Measurements from ENCODE around the gene MYL6B.
"Not testable (repeated sequence)": the region's sequence is repeated elsewhere in the genome, so short reads cannot be mapped to it uniquely, and the experiment has no call there.

Gene MYL6B

DNA sequence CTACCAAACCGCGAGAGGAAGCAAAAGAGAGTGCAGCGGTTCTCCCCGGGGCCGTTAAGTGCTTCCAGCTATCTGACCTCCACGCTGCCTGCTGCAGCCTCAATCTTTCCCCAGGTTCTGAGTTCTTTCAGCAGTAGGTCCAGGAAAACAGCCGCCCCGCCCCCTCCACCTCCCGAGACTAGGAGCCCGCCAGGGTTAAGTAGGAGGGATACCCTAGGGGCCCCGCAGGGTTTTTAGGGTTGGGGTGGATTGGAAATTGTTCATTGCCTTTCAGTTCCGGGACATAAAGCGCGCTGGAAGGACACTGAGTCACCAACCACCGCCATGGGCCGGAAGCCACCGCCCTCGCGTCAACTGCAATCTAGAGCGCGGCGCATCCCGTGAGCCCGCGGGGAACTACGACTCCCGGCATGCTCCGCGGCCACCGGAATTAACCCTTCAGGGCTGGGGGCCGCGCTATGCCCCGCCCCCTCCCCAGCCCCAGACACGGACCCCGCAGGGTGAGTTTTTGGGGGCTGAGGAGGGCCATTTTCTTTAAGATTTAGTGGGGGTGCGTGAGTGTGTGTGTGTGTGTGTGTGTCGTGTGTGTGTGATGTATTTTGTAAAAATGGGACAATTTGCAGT, at the start of gene MYL6B:
Gene MYL6B, plus strand, starts transcription at position 456 of the 624 bp plus-strand sequence. CDS start 1,332 bp downstream, outside the sequence.
- peak; percentile 89 for DNase-seq (ENCODE audit: low spot score)

DNA sequence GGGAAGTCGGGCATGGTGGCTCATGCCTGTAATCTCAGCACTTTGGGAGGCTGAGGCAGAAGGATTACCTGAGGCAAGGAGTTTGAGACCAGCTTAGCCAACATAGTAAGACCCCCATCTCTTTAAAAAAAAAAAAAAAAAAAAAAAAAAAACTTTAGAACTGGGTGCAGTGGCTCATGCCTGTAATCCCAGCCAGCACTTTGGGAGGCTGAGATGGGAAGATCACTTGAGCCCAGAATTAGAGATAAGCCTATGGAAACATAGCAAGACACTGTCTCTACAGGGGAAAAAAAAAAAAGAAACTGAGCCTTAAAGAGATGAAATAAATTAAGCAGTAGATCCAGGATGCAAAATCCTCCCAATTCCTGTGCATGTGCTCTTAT, 49.7 kb upstream of the MYL6B start:
- DNase-seq (ENCODE audit: low spot score): no peak

DNA sequence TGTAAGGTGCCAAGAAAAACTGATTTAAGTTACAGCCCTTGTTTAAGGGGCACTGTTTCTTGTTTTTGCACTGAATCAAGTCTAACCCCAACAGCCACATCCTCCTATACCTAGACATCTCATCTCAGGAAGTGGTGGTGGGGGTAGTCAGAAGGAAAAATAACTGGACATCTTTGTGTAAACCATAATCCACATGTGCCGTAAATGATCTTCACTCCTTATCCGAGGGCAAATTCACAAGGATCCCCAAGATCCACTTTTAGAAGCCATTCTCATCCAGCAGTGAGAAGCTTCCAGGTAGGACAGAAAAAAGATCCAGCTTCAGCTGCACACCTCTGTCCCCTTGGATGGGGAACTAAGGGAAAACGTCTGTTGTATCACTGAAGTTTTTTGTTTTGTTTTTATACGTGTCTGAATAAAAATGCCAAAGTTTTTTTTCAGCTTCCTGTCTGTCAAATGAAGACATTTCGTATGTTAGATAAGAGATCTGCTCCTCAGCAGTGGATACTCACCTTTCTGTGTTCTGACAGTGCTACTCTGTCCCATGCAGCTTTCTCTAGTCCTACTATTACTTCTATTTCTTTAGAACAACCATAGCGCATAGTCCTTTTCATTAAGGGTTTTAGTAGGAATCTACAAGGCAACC, 49.2 kb upstream of the MYL6B start:
- DNase-seq (ENCODE audit: low spot score): no peak

DNA sequence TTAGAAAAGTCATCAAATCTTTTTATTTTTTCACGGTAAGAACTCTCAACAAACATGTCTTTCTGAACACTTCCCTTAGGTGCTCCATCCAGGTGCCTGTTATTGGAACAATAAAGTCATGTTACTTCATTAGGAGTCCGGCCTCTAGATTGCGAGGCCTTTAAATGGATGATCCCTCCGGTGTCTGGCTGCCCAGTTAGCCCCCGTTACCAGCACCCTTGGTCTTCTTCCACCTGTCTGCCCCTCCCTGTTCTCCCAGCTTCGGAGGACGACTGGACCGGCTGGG, 48.6 kb upstream of the MYL6B start:
- no peak for DNase-seq (ENCODE audit: low spot score)

DNA sequence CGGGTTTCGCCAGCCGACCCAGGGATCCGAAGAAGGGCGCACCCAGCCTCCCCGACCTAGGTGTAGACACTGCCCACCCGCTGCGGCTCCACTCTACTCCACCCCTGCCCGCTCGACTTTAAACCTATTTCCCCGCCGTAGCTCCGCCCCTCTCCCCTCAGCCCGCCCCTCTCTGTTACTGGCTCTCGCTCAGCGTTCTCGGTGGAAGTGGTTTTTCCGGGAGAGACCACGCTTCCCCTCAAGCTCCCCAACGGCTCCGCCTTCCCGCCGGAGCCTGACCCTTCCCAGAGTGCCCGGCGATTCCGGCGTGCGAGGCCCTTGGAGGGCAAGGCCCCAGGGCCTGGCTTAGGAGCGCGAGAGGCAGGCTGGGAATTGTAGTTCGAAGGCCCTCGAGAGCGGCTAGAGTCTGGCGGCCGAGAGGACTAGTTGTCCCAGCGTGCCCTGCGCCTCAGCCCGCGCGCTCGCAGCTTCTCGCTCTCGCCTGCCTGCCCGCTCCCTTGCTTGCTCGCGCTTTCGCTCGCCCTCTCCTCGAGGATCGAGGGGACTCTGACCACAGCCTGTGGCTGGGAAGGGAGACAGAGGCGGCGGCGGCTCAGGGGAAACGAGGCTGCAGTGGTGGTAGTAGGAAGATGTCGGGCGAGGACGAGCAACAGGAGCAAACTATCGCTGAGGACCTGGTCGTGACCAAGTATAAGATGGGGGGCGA, 48.1 kb upstream of the MYL6B start, which contains the start of gene PA2G4:
Gene PA2G4, plus strand, starts transcription at position 451 of the 706 bp plus-strand sequence. Its CDS starts 179 bp downstream, at position 630.
- peak; percentile 89 for DNase-seq (ENCODE audit: low spot score)

DNA sequence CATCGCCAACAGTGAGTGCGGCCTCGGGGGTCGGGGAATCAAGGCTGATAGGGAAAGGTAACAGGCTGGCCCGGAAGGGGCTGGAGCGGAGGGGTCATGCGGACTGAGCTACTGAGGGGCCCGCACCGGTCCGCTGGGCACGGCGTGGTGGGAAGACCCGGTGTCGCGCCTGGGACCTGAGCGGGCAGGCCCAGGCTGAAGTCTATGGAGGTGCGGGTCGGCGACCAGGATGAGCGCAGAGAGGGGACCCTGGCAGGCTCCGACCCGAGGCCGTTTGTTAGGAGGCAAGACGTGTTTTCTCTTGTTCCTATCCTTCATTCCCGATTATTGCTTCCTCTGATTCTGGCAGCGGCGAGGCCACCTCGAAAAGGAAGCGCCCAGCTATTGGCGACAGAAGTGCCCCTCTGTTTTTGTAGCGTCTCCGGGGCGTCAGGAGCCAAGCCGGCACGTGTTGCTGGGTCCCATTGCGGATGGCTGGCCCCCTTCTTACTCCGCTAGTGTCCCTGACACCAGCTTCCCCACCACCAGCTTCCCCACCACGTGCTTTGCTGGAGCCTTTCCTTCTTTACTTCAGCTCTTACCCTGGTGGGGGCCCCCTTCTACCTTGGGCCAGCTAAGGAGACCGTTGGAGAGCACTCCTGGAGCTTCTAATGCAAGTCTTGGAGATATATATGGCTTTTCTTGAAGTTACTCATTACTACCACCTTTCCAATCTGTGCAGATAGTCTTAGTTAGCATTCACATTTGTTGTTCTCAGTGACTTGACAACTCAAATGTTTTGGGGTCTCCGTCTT, 47.4 kb upstream of the MYL6B start:
- DNase-seq (ENCODE audit: low spot score): no peak

DNA sequence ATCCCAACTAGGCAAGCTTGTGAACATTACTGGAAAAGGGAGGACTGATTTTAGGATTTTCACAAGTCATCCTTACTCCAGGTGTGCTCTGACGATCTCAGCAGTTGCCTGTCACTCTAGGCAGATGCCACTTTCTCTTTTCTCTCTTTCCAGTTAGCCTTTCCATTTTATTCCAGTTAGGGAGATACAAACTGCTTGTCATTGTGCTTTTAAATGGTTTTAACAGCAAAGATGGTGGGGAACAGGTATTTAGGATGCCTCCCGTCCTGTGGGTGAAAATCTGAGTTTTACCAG, 46.8 kb upstream of the MYL6B start:
- no peak for DNase-seq (ENCODE audit: low spot score)

DNA sequence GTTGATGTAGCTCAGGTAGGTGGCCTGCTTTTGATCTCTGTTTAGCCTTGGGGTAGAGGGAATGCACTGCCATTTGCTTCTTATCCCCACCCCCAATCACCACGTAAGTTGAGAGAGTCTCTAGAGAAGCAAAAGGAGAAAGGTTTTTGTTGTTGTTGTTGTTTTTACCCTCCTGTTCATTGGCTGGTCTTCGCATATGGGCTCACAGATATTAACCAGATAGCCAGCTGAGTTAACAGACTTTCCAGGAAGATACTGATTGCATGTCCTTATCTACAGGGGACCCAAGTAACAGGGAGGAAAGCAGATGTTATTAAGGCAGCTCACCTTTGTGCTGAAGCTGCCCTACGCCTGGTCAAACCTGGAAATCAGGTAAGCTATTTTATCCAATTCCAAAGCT, 45.1 kb upstream of the MYL6B start:
- DNase-seq (ENCODE audit: low spot score): no peak

DNA sequence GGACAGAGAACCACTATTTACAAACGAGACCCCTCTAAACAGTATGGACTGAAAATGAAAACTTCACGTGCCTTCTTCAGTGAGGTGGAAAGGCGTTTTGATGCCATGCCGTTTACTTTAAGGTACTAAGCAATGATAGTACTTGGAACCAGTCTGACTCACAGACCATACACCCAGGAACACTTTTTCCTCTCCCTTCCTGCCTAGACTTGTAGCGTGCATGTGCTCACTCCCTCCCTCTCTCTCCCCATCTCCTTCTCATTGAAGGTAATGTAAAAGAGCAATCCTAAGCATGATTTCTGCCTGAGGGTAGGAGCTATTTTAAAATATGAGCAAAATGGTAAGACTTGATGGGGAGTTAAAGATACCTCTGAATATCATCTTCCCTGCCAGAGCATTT, 41.8 kb upstream of the MYL6B start:
- no peak for DNase-seq (ENCODE audit: low spot score)

DNA sequence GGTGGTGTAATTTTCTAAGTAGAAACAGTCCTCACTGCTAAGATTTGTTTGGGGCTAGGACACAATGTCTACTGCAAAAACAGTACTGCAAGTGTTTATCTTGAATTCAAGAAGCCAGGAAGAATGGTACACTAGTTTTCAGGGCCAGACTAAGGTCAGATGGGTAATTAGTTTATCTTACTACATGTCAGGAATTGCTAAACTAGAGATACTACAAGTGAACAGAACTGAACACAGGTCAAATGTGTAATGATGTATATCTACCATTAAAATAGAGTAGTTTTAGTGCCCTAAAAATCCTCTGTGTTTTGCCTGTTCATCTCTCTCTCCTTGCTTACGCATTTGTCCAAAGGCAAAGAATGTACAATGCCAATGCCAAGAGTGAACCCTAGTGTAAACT, 38.3 kb upstream of the MYL6B start:
- no peak for DNase-seq (ENCODE audit: low spot score)

DNA sequence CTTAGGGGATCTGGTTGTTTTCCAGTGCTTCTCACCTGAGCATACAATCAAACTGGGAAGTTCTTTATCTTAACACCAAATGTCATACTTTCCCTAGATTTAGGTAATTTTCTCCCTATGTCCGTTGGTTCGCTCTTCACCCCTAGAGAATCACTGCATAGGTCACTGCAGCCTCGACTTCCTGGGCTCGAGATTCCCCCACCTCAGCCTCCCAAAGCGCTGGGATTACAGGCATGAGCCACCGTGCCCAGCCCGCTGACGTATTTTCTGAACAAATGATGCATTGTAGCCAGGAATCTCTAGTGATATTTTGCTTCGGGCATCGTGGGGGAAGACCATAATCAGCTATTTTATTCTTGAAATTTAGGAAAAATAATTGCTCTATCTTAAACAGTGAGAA, 37.1 kb upstream of the MYL6B start:
- no peak for DNase-seq (ENCODE audit: low spot score)

DNA sequence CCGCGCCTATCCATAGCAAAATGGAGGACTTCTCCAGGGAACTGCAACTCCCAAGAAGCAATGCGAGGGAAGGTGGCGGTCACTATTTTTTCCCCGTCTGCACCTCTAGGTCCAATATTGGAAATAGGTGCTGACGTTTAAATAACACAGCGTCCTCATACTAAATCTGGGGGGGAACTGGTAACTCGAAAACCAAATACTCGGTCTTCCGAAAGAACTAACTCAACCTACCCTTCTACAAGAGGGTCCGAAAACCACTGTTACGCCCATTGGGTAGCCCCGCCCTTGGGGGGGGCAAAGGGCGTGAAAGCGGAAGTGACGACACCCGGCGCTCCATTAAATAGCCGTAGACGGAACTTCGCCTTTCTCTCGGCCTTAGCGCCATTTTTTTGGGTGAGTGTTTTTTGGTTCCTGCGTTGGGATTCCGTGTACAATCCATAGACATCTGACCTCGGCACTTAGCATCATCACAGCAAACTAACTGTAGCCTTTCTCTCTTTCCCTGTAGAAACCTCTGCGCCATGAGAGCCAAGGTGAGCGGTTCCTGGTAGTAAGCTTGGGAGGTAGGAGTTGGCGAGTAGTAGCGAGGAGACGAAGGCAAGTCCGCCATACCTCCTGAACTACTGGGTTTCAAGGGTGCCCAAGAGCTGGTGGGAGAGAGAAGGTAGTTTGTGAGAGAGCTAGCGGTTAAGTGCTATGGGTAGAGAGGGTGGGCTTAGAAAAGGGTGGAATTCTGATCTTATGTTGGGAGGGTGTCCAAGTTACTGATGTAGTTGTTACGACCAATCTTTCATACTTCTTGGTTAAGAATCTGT, 35.9 kb upstream of the MYL6B start, which contains the start of gene RPL41:
Gene RPL41, plus strand, starts transcription at position 367 of the 815 bp plus-strand sequence.
- peak; percentile 59 for DNase-seq (ENCODE audit: low spot score)

DNA sequence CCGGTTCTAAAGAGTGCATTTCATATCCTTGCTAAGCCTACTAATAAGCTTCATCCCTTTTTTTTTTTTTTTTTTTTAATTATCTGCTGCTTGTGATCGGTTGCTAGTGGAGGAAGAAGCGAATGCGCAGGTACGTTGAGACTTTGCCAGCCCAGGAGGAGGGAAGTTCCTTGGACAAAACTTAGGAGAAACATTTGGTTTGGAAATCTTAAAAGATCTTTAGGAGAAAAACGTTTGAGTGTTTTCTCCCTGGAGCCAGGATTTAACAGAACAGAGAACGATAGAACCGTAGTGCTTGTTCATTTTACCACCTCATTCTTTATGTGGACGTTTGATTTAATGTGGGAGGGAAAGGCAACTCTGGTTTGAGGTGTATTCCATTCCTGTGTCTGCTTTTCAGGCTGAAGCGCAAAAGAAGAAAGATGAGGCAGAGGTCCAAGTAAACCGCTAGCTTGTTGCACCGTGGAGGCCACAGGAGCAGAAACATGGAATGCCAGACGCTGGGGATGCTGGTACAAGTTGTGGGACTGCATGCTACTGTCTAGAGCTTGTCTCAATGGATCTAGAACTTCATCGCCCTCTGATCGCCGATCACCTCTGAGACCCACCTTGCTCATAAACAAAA, 35.2 kb upstream of the MYL6B start:
- not testable (repeated sequence) for DNase-seq (ENCODE audit: low spot score)

DNA sequence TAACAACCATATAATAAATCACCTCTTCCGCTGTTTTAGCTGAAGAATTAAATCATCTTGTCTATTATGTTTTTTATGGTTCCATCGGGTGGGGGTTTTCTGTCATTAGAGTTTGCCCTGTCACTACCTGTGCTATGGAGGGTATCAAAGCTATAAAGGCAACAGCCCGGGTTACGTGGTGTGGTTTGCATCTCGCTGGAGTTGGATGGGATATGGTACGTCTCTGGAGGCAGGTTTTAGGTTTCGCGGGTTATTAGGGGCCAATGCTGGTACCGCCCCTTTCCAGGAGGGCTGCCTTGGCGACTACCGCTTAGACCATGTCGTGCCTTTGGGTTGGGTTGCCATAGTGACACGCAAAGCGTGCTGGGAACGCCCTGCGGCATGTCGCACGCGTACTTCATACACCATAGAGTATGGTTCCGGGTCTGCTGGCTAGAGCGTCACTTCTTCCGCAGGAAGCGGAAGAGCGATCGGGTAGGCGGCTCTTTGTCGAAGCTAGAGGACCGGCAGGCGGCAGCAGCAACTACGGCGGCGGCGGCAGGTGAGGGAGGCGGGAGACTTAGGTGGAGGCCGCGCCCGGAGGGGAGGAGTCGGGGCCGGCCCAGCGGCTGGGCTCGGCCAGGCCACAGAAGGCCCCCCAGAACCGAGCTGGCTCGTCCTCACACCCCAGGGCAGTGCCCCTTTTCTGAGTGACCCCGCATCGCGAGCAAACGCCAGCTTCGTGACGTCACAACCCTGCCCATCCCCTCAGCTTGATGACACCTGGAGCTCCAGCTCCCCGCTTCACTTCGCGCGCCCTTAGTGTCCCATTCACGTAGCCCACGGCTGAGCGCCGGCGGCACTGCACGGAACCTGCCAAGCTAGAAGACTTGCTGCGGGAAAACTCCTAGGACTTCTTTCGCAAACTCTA, 34.4 kb upstream of the MYL6B start, which contains the start of gene ZC3H10:
Gene ZC3H10, plus strand, starts transcription at position 489 of the 910 bp plus-strand sequence. CDS start 2,297 bp downstream, outside the sequence.
- DNase-seq (ENCODE audit: low spot score): peak; percentile 78

DNA sequence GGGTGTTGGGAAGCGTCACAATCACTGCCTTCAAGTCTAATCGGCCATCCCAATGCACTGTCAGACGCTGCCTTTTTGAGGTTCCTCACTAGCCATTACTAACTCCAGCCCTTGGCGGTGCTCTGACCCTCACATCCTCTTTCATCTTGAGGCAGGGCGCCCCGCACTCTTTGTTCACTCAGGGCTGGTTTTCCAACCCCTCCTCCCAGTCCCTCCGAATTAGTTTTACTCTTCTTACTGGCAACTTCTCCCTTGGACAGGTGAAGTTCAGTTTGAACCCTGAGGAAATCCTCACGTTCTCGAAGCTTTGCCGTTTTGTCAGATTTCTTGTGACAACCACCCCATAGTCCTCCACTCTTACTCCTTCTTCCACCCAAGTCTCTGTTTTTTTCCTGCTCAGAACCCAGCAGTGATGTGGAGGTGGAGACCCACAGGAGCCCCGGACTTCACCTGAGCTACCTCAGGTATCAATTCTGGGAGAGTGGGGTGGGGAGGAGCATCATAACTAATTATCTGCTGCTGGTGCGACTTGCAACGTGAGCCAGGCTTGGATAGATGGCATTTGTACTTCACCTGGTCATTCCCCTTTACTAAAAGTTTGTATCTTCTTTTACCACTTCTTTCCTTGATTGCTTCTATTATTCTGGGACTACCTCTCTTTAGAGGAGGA, 33.6 kb upstream of the MYL6B start:
- no peak for DNase-seq (ENCODE audit: low spot score)

DNA sequence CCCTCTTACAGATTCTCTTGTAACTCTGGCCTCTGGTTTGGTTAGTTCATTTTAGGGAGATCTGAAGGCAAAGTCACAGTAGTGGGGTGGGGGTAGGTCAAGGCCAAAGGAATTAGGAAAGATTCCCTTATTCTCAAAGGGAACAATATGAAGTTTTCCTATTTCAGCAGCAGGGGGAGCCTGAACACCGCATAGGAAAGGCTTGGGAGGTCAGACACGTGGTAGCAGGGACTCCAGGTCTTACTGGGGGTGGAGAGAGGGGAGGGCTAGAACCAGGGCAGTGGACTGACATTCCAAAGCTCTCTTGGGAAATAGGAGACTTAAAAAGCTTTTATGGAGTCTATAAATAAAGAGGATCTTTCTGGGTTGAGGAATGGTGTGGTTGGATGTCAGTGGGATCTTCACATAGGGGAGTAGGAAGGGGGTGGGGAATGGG, 33.0 kb upstream of the MYL6B start:
- peak; percentile 95 for DNase-seq (ENCODE audit: low spot score)

DNA sequence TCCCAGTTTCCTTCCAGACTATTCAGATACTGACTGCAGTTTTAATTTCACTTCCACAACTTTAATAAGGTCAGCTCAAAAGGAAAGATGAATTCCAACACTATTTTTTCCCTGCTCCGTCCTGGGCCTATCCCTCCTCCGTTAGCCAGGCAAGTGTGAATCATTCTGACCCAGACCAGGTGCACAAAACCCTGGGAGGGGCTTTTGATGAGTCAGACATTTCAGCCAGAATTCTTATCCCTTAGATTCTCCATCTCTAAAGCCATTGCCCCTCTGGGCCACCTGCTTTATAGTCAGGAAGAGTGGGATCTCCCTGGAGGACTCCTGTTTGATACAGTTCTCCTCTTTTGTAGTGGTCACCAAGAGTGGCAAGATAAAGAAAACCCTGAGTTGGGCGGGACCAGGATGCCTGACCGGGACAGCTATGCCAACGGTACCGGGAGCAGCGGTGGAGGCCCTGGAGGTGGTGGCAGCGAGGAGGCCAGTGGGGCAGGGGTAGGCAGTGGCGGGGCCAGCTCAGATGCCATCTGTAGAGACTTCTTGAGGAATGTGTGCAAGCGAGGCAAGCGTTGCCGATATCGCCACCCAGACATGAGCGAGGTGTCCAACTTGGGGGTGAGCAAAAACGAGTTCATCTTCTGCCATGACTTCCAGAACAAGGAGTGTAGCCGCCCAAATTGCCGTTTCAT, 32.1 kb upstream of the MYL6B start:
- DNase-seq (ENCODE audit: low spot score): no peak

DNA sequence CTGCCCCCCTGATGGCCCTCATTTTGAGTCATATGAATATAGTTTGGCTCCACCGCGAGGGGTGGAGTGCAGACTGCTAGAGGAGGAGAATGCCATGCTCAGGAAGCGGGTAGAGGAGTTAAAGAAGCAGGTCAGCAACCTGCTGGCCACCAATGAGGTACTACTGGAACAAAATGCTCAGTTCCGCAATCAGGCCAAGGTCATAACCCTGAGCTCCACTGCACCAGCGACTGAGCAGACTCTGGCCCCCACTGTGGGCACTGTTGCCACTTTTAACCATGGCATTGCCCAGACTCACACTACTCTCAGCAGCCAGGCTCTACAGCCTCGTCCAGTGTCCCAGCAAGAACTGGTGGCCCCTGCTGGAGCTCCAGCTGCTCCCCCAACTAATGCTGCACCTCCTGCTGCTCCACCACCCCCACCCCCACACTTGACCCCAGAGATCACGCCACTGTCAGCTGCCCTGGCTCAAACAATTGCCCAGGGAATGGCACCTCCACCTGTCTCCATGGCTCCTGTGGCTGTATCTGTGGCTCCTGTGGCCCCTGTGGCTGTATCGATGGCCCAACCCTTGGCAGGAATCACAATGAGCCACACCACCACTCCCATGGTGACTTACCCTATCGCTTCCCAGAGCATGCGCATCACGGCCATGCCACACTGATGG, 31.1 kb upstream of the MYL6B start:
- no peak for DNase-seq (ENCODE audit: low spot score)
